Liver (tissue), 9 donors: ENCODE results near the gene SLC10A4. TPM values are rescaled to one million over a fixed set of nuclear protein-coding genes. Genes with fewer than 3 reads are reported as not detected.

Experiments
- DNase-seq: peaks from one replicate; pipeline ENCODE4 v3.0.0-alpha.2; 2017; ENCODE audit warnings: low spot score
- H3K27ac ChIP-seq, 2 donors: one replicate each; pipeline ENCODE4 v1.7.0; 2013; ENCODE audit warnings: inconsistent platforms in 2 of 2, low read length in 2 of 2, control low read depth in 1 of 2, low read depth in 1 of 2, mild to moderate bottlenecking in 1 of 2
- H3K27me3 ChIP-seq, 4 donors: one replicate each; pipeline versions ENCODE4 v1.6.1 to v1.7.0; 2013; ENCODE audit warnings: low read length in 3 of 4, inconsistent platforms in 1 of 4, mild to moderate bottlenecking in 1 of 4, moderate library complexity in 1 of 4; ENCODE audit not compliant: control insufficient read depth in 4 of 4, insufficient read depth in 4 of 4
- H3K36me3 ChIP-seq, 4 donors: one replicate each; pipeline versions ENCODE4 v1.6.1 to v1.7.0; 2013; ENCODE audit warnings: low read length in 3 of 4, mild to moderate bottlenecking in 3 of 4, low read depth in 1 of 4, moderate library complexity in 1 of 4; ENCODE audit not compliant: control insufficient read depth in 4 of 4, insufficient read depth in 3 of 4
- H3K4me1 ChIP-seq, 4 donors: one replicate each; pipeline versions ENCODE4 v1.6.1 to v1.7.0; 2013; ENCODE audit warnings: low read length in 3 of 4, mild to moderate bottlenecking in 3 of 4, moderate library complexity in 1 of 4; ENCODE audit not compliant: control insufficient read depth in 4 of 4, insufficient read depth in 4 of 4
- H3K4me3 ChIP-seq, 3 donors: one replicate each; pipeline versions ENCODE4 v1.6.1 to v1.7.0; 2013; ENCODE audit warnings: low read length in 3 of 3, control low read depth in 1 of 3, low read depth in 1 of 3, mild to moderate bottlenecking in 1 of 3
- H3K9ac ChIP-seq, 2 donors: one replicate each; pipeline ENCODE4 v1.7.0; 2013; ENCODE audit warnings: low read length in 2 of 2, mild to moderate bottlenecking in 2 of 2, moderate library complexity in 2 of 2, control low read depth in 1 of 2, low read depth in 1 of 2
- H3K9me3 ChIP-seq, 4 donors: one replicate each; pipeline versions ENCODE4 v1.6.1 to v1.7.0; 2013; ENCODE audit warnings: low read length in 3 of 4; ENCODE audit not compliant: control insufficient read depth in 4 of 4
- EGR1 ChIP-seq, 2 donors: IDR thresholded peaks; 2 replicates each; pipeline ENCODE4 v1.6.1; 2016 to 2018; ENCODE audit warnings: antibody characterized with exemption in 2 of 2, low read depth in 2 of 2
- FOXA1 ChIP-seq: IDR thresholded peaks from 2 replicates; pipeline ENCODE4 v1.6.1; 2016; ENCODE audit warnings: antibody characterized with exemption
- FOXA2 ChIP-seq: IDR thresholded peaks from 2 replicates; pipeline ENCODE4 v1.6.1; 2016; ENCODE audit warnings: antibody characterized with exemption
- GABPA ChIP-seq, 2 donors: IDR thresholded peaks in 1 of 2; conservative IDR thresholded peaks in 1 of 2; 2 replicates each; pipeline ENCODE4 v1.6.1; 2016; ENCODE audit warnings: antibody characterized with exemption in 2 of 2, mild to moderate bottlenecking in 1 of 2, moderate library complexity in 1 of 2
- HNF4A ChIP-seq, 2 donors: conservative IDR thresholded peaks; 2 replicates each; pipeline ENCODE4 v1.6.1; 2016; ENCODE audit warnings: antibody characterized with exemption in 2 of 2, mild to moderate bottlenecking in 2 of 2
- HNF4G ChIP-seq: IDR thresholded peaks from 2 replicates; pipeline ENCODE4 v1.6.1; 2016; ENCODE audit warnings: antibody characterized with exemption
- JUND ChIP-seq, 2 donors: IDR thresholded peaks; 2 replicates each; pipeline ENCODE4 v1.6.1; 2016; ENCODE audit warnings: antibody characterized with exemption in 2 of 2
- NR2F2 ChIP-seq: IDR thresholded peaks from 2 replicates; pipeline ENCODE4 v1.6.1; 2016; ENCODE audit warnings: antibody characterized with exemption
- RAD21 ChIP-seq, 2 donors: IDR thresholded peaks; 2 replicates each; pipeline ENCODE4 v1.6.1; 2016; ENCODE audit warnings: antibody characterized with exemption in 2 of 2, mild to moderate bottlenecking in 2 of 2
- RXRA ChIP-seq, 2 donors: IDR thresholded peaks; 2 replicates each; pipeline ENCODE4 v1.6.1; 2017 to 2018; ENCODE audit warnings: antibody characterized with exemption in 2 of 2, mild to moderate bottlenecking in 1 of 2
- SP1 ChIP-seq: IDR thresholded peaks from 2 replicates; pipeline ENCODE4 v1.6.1; 2018; ENCODE audit warnings: antibody characterized with exemption, mild to moderate bottlenecking
- TAF1 ChIP-seq: conservative IDR thresholded peaks from 2 replicates; pipeline ENCODE4 v1.6.1; 2016; ENCODE audit warnings: antibody characterized with exemption, mild to moderate bottlenecking
- YY1 ChIP-seq: IDR thresholded peaks from 2 replicates; pipeline ENCODE4 v1.6.1; 2016; ENCODE audit warnings: antibody characterized with exemption, mild to moderate bottlenecking
- WGBS: extraction: QIAGEN DNeasy Blood & Tissue Kit; methylation state at CpG from one replicate; pipeline ENCODE4 v1.1.7; 2013; 5-methylcytosine and 5-hydroxymethylcytosine counted together
- polyA plus RNA-seq, 2 donors: library from polyadenylated mRNA; stranded (reverse) in 1 of 2; unstranded in 1 of 2; fragments of 200-250 nt in 1 of 2; fragments of >200 nt in 1 of 2; fragmentation: Nextera tagmentation in 1 of 2; extraction: Ambion mirVana in 1 of 2; gene quantifications; one replicate each; pipeline versions ENCODE4 v1.2.1 to v1.2.3, GENCODE V29; 2013 to 2015
- total RNA-seq, 2 donors: library from RNA; depleted of rRNA; stranded (reverse); fragments of >200 nt; gene quantifications; one replicate each; pipeline ENCODE4 v1.2.3, GENCODE V29; 2014
- TF ChIP-seq, protein P1 (sequence below): IDR thresholded peaks from 2 replicates; pipeline ENCODE4 v1.6.1; 2016; ENCODE audit warnings: antibody characterized with exemption, mild to moderate bottlenecking
- TF ChIP-seq, protein P2 (sequence below): IDR thresholded peaks from 2 replicates; pipeline ENCODE4 v1.6.1; 2016; ENCODE audit warnings: antibody characterized with exemption
- TF ChIP-seq, protein P3 (sequence below): IDR thresholded peaks from 2 replicates; pipeline ENCODE4 v1.6.1; 2016; ENCODE audit warnings: antibody characterized with exemption
- TF ChIP-seq, protein P4 (sequence below): IDR thresholded peaks from 2 replicates; pipeline ENCODE4 v1.6.1; 2016; ENCODE audit warnings: antibody characterized with exemption
- TF ChIP-seq, protein P5 (sequence below): fragments of 150-350 bp; IDR thresholded peaks from 2 replicates; pipeline ENCODE4 v1.5.1; 2017; ENCODE audit warnings: improper control_type of control experiment, low read depth, low read length; ENCODE audit not compliant: missing input control
- donor health status: healthy.
- donor health status: healthy.
- donor health status: healthy.
- donor health status: healthy.
- donor health status: healthy.

Gene SLC10A4
- total and polyA plus RNA-seq, 4 donors = 0.08 to 1.8 TPM; not detected in 2

DNA sequence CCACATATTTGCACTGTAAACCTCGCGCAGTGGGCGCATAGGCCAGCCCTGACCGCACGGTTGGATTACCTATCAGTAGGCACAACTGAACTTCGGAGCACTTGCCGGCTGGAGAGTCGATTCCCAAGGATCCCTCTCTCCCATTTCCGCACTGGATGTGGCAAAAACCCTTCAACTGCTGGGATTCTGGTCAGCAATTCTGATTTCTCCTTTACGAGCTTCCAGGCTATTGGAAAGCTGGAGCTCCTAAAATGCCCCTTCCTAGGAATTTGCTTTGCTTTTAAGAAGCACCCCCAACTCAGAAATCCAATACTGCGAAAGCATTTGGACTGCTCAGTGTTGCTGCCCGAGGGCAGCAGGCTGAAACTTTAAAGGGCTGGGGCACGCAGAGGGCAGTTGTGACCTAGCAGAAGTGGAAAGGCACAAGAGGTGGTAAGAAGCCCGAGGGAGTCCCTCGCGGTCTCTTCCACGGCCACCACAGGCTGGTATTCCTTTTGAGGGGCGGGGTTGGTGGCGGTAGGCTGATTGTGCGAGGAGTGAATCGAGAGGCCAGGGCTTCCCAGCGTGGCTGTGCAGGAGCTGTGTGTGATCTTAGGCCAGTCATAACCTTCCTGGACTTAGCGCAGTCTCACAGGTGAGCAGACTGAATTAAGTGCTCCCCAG is 8.5 kb downstream of the SLC10A4 start:
- 56% methylated on average over 23 of the region's 23 CpGs for WGBS
- no peak for DNase-seq
- no peak overlapping the region for H3K9ac ChIP-seq
- H3K4me3 ChIP-seq = no peak overlapping the region
- peaks cover 0 to 6% (median 5%) of the 10 kb centered on the region in 4 donors for H3K4me1 ChIP-seq
- H3K27me3 ChIP-seq = peaks cover 2 to 9% (median 3%) of the 10 kb centered on the region in 4 donors
- H3K27ac ChIP-seq = no peak overlapping the region
- no peak for TF ChIP-seq HNF4G
- TF ChIP-seq NR2F2 = no peak
- no peak for TF ChIP-seq FOXA1
- no peak for TF ChIP-seq JUND (IDR thresholded peaks at IDR 0.05)
- TF ChIP-seq, protein P1, sequence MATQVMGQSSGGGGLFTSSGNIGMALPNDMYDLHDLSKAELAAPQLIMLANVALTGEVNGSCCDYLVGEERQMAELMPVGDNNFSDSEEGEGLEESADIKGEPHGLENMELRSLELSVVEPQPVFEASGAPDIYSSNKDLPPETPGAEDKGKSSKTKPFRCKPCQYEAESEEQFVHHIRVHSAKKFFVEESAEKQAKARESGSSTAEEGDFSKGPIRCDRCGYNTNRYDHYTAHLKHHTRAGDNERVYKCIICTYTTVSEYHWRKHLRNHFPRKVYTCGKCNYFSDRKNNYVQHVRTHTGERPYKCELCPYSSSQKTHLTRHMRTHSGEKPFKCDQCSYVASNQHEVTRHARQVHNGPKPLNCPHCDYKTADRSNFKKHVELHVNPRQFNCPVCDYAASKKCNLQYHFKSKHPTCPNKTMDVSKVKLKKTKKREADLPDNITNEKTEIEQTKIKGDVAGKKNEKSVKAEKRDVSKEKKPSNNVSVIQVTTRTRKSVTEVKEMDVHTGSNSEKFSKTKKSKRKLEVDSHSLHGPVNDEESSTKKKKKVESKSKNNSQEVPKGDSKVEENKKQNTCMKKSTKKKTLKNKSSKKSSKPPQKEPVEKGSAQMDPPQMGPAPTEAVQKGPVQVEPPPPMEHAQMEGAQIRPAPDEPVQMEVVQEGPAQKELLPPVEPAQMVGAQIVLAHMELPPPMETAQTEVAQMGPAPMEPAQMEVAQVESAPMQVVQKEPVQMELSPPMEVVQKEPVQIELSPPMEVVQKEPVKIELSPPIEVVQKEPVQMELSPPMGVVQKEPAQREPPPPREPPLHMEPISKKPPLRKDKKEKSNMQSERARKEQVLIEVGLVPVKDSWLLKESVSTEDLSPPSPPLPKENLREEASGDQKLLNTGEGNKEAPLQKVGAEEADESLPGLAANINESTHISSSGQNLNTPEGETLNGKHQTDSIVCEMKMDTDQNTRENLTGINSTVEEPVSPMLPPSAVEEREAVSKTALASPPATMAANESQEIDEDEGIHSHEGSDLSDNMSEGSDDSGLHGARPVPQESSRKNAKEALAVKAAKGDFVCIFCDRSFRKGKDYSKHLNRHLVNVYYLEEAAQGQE = no peak
- TF ChIP-seq, protein P2, sequence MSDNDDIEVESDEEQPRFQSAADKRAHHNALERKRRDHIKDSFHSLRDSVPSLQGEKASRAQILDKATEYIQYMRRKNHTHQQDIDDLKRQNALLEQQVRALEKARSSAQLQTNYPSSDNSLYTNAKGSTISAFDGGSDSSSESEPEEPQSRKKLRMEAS = no peak
- no peak for TF ChIP-seq SP1
- no peak for TF ChIP-seq EGR1 (IDR thresholded peaks at IDR 0.05; ENCODE audit: low read depth in 2 of 2)
- no peak for TF ChIP-seq HNF4A (conservative IDR thresholded peaks at IDR 0.05)
- TF ChIP-seq, protein P3, sequence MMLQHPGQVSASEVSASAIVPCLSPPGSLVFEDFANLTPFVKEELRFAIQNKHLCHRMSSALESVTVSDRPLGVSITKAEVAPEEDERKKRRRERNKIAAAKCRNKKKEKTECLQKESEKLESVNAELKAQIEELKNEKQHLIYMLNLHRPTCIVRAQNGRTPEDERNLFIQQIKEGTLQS = no peak
- no peaks in the 10 kb centered on the region for H3K36me3 ChIP-seq
- peaks cover 0 to 11% (median 5%) of the 10 kb centered on the region in 4 donors for H3K9me3 ChIP-seq

DNA sequence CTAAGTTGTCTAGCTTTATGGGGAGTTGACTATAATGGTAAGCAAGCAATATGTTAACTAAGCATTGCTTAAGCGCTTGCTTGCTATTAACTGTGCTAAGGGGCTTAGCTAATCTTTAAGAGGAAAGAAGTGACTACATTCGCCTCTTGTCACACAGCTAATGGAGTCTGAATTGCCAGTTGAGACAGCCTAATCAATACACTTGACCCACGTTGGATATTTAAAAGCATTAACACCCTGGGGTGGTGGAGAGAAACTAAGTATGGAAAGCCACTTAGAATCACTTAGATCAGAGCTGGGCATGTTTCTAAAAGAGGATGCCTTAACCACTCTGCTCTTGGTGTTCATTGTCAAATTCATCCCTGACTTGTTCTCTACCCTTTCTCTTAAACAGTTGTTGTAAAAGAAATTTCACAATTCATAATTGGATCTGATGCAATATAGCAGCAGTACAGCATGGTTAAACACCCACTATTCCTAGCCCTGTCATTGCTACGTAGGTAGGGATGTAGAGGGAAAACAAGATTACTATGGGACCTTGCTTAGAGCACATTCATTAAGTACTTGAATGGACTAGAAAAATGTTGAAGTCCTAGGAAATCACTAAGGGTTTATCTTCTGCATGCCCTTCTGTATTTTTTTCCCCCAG is 10.4 kb downstream of the SLC10A4 start:
- Histone ChIP-seq H3K4me1 (peaks cover 0 to 6% (median 5%) of the 10 kb centered on the region in 4 donors), H3K9ac (no peak overlapping the region), H3K36me3 (no peaks in the 10 kb centered on the region), H3K9me3 (peaks cover 0 to 11% (median 5%) of the 10 kb centered on the region in 4 donors), H3K4me3 (no peak overlapping the region), H3K27ac (no peak overlapping the region), H3K27me3 (peaks cover 0 to 9% (median 3%) of the 10 kb centered on the region in 4 donors)
- 73% methylated on average over 4 of the region's 4 CpGs for WGBS
- no peak for DNase-seq
- TF ChIP-seq FOXA1 (no peak), NR2F2 (no peak), HNF4G (no peak), EGR1 (IDR thresholded peaks at IDR 0.05; ENCODE audit: low read depth in 2 of 2) (no peak), RAD21 (IDR thresholded peaks at IDR 0.05) (no peak), TAF1 (no peak), SP1 (no peak), FOXA2 (no peak), HNF4A (conservative IDR thresholded peaks at IDR 0.05) (no peak), RXRA (IDR thresholded peaks at IDR 0.05) (no peak), GABPA (IDR thresholded peaks at IDR 0.05 in 1 of 2, conservative IDR thresholded peaks at IDR 0.05 in 1 of 2) (no peak), YY1 (no peak)
- TF ChIP-seq, protein P3 = no peak
- TF ChIP-seq, protein P4, sequence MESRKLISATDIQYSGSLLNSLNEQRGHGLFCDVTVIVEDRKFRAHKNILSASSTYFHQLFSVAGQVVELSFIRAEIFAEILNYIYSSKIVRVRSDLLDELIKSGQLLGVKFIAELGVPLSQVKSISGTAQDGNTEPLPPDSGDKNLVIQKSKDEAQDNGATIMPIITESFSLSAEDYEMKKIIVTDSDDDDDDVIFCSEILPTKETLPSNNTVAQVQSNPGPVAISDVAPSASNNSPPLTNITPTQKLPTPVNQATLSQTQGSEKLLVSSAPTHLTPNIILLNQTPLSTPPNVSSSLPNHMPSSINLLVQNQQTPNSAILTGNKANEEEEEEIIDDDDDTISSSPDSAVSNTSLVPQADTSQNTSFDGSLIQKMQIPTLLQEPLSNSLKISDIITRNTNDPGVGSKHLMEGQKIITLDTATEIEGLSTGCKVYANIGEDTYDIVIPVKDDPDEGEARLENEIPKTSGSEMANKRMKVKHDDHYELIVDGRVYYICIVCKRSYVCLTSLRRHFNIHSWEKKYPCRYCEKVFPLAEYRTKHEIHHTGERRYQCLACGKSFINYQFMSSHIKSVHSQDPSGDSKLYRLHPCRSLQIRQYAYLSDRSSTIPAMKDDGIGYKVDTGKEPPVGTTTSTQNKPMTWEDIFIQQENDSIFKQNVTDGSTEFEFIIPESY = no peak
- TF ChIP-seq, protein P1 = no peak
- TF ChIP-seq, protein P5, sequence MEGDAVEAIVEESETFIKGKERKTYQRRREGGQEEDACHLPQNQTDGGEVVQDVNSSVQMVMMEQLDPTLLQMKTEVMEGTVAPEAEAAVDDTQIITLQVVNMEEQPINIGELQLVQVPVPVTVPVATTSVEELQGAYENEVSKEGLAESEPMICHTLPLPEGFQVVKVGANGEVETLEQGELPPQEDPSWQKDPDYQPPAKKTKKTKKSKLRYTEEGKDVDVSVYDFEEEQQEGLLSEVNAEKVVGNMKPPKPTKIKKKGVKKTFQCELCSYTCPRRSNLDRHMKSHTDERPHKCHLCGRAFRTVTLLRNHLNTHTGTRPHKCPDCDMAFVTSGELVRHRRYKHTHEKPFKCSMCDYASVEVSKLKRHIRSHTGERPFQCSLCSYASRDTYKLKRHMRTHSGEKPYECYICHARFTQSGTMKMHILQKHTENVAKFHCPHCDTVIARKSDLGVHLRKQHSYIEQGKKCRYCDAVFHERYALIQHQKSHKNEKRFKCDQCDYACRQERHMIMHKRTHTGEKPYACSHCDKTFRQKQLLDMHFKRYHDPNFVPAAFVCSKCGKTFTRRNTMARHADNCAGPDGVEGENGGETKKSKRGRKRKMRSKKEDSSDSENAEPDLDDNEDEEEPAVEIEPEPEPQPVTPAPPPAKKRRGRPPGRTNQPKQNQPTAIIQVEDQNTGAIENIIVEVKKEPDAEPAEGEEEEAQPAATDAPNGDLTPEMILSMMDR = no peak
